ENCODE results near the gene SCAPER. TPM values are rescaled to one million over a fixed set of nuclear protein-coding genes. Genes with fewer than 3 reads are reported as not detected.
"Not testable (repeated sequence)": the region's sequence is repeated elsewhere in the genome, so short reads cannot be mapped to it uniquely, and the experiment has no call there.

Gene SCAPER
- total RNA-seq, 1 donor from 2014 or later = 29.2 TPM

GRCh38 chr15:76312540-76313174 is 592.5 kb downstream of the SCAPER start:
- DNase-seq = no peak

GRCh38 chr15:76311100-76311953 is 593.8 kb downstream of the SCAPER start, which contains the start of gene ETFA:
Gene ETFA, minus strand, starts transcription at chr15:76311469. Its CDS starts 81 bp downstream, at chr15:76311388.
- DNase-seq = peak; percentile 86

- no peak for DNase-seq
Observed at GRCh38 chr15:76310475-76311099, 594.6 kb downstream of the SCAPER start.

DNA sequence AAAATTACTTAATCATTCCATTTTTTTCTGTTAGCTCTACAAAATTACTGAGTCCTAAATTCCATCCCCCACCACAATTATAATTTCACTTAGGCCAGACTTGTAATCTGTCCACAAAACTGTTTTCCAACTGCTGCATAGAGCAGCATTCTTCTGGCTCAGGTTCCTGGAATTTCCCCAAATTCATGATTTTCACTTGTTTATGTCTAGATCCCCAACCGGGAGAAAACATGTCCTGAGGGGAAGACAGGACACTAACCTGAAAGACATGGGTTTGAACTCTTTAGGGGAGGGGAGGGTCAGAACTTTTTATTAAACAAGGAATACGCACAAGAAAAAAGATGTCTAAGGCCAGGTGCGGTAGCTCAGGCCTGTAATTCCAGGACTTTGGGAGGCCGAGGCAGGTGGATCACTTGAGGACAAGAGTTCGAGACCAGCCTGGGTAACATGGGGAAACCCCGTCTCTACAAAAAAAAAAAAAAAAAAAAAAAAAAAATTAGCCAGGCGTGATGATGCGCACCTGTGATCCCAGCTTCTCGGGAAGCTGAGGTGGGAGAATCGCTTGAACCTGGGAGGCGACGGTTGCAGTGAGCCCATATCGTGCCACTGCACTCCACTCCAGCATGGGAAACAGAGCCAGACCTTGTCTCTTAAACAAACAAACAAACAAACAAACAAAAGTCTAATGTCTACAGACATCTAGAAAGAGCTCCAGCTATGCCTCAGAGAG is 595.4 kb downstream of the SCAPER start:
- DNase-seq = no peak

DNA sequence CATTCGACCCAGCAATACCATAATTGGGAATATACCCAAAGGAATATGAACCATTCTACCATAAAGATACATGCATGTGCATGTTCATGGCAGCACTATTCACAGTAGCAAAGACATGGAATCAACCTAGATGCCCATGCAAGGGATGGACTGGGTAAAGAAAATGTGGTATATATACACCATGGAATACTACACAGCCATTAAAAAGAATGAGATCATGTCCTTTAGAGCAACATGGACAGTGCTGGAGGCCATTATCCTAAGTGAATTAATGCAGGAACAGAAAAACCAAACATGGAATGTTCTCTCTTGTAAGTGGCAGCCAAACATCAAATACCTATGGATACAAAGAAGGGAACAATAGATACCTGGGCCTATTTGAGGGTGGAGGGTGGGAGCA is 601.2 kb downstream of the SCAPER start:
- DNase-seq = no peak

- no peak for DNase-seq
Observed at GRCh38 chr15:76299786-76300185, 605.4 kb downstream of the SCAPER start.

DNA sequence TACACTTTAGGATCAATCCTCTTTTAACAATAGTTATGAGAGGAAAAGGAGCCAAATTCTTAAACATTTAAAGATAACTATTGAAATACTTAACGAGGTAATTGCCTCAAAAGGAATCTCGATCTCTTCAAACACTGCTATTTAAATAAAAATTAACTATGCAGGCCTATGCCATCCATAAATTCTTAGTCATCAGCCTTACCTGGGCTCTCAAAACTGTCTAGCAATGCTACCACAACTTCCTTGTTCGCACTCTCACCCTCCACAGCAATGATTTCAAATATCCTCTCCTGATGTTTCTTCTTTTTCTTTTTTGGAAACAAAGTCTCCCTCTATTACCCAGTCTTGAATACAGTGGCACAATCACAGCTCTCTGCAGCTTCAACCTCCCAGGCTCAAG is 606.2 kb downstream of the SCAPER start:
- no peak for DNase-seq

DNA sequence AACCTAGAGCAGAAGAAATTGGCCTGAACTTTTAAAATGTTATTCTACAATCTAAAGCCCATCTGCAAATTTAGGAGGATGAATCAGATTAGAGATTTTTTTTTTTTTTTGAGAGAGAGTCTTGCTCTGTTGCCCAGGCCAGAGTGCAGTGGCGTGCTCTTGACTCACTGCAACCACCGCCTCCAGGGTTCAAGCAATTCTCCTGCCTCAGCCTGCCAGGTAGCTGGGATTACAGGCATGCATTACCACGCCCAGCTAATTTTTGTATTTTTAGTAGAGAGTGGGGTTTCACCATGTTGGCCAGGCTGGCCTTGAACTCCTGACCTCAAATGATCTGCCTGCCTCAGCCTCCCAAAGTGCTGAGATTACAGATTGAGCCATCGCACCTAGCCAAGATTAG is 607.2 kb downstream of the SCAPER start:
- not testable (repeated sequence) for DNase-seq

Small RNA genes lying within 50 kb of the gene (small RNA-seq; reads per million reads assigned to genes)
- not detected for gene AC090751.1 (ENCODE audit: low replicate concordance)
- gene MIR3713 (ENCODE audit: low replicate concordance) = not detected

Other genes with a start within 250 kb of the SCAPER start
- 46.0 TPM for gene RCN2, start 26.4 kb upstream of the SCAPER start, total RNA-seq
- gene PSTPIP1, start 89.8 kb upstream of the SCAPER start, total RNA-seq = 4.3 TPM
- 123 TPM for gene TSPAN3, start 165.8 kb upstream of the SCAPER start, total RNA-seq

All from skin of body (tissue), 3 donors.